Stimulated activated CD8-positive, alpha-beta memory T cell treated with anti-CD3 and anti-CD28 coated beads, Interleukin-2, amount 100 ng/mL, for 1 hour (primary cell): ENCODE results near the gene ACSL6.

Experiments
- DNase-seq, 2 donors: peaks; one replicate each; pipeline ENCODE4 v3.0.0-alpha.2; 2020; ENCODE audit warnings: low read depth in 2 of 2

The ACSL6 gene

GRCh38 chr5:132049093-132049492 is 37.6 kb upstream of the ACSL6 start:
- no peak for DNase-seq

GRCh38 chr5:132046880-132047299 is 35.4 kb upstream of the ACSL6 start:
- DNase-seq, result no peak

- no peak for DNase-seq
These were observed 32.7 kb upstream of the ACSL6 start for GRCh38 chr5:132044207-132044606.

GRCh38 chr5:132037353-132037752 is 25.9 kb upstream of the ACSL6 start:
- DNase-seq, result no peak

GRCh38 chr5:132033122-132033521 is 21.7 kb upstream of the ACSL6 start:
- no peak for DNase-seq

- DNase-seq, result no peak
These were observed 20.7 kb upstream of the ACSL6 start for GRCh38 chr5:132032196-132032595.

- DNase-seq, result no peak
These were observed 19.2 kb upstream of the ACSL6 start for GRCh38 chr5:132030610-132031009.

- no peak for DNase-seq
These were observed 18.3 kb upstream of the ACSL6 start for GRCh38 chr5:132029609-132030330.

- no peak for DNase-seq
These were observed 15.6 kb upstream of the ACSL6 start for GRCh38 chr5:132027027-132027426.

GRCh38 chr5:132026516-132027008 is 15.1 kb upstream of the ACSL6 start:
- DNase-seq, result no peak

- DNase-seq, result no peak
These were observed 14.0 kb upstream of the ACSL6 start for GRCh38 chr5:132025403-132025971.

- no peak for DNase-seq
These were observed 13.4 kb upstream of the ACSL6 start for GRCh38 chr5:132024789-132025402.

GRCh38 chr5:132024117-132024435 is 12.6 kb upstream of the ACSL6 start:
- no peak for DNase-seq

- no peak for DNase-seq
These were observed 12.0 kb upstream of the ACSL6 start for GRCh38 chr5:132023258-132024116.

- DNase-seq, result no peak
These were observed 11.3 kb upstream of the ACSL6 start for GRCh38 chr5:132022737-132023136.

- DNase-seq, result no peak
These were observed 10.2 kb upstream of the ACSL6 start for GRCh38 chr5:132021654-132022053.

- no peak for DNase-seq
These were observed 9.3 kb upstream of the ACSL6 start for GRCh38 chr5:132020568-132021339.

GRCh38 chr5:132019857-132020555 is 8.5 kb upstream of the ACSL6 start:
- DNase-seq, result peak; percentile 24 to 31

- DNase-seq, result no peak
These were observed 7.9 kb upstream of the ACSL6 start for GRCh38 chr5:132019337-132019736.

- no peak for DNase-seq
These were observed 6.5 kb upstream of the ACSL6 start for GRCh38 chr5:132017738-132018625.
